Activated effector memory CD4-positive, alpha-beta T cell treated with anti-CD3 and anti-CD28 coated beads, Interleukin-2, amount 50 U/mL, for 16 hours (primary cell): ENCODE results near the gene NECAB2.
"Not testable (repeated sequence)": the region's sequence is repeated elsewhere in the genome, so short reads cannot be mapped to it uniquely, and the experiment has no call there.

ENCODE experiments used
- DNase-seq: peaks from one replicate; pipeline ENCODE4 v3.0.0-alpha.2; 2020

Gene NECAB2

GRCh38 chr16:83936581-83937165 is 31.4 kb upstream of the NECAB2 start:
- DNase-seq, result no peak

GRCh38 chr16:83937267-83937666 is 30.8 kb upstream of the NECAB2 start:
- DNase-seq, result no peak

GRCh38 chr16:83937922-83938885 is 29.8 kb upstream of the NECAB2 start:
- DNase-seq, result no peak

DNA sequence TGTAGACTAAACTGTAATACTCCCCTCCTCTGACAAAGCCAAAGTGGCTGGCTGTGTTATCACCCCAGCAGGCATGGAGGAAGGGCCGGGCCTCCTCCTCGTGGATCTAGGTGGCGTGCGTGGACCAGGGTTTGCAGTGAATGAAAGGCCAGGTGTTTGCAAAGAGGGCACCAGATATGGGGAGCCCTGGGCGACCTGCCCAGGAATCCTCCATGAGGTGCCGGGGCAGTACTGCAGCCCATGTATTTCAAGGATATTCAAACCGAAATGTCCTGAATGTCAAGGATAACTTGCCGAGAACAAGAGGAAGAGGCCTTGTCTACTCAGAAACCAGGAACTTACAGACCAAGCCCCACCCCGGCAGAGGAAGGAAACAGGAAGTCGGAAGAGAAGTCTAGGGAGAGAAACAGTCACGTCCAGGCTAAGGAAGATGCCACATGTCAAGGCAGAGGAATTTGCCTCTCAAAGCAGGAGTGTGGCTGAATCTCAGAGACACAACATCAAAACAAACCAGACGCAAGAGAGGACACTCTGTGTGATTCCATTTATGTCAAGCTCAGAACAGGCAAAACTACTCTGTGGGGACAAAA is 28.7 kb upstream of the NECAB2 start:
- DNase-seq, result no peak

GRCh38 chr16:83940119-83940518 is 27.9 kb upstream of the NECAB2 start:
- DNase-seq, result no peak

DNA sequence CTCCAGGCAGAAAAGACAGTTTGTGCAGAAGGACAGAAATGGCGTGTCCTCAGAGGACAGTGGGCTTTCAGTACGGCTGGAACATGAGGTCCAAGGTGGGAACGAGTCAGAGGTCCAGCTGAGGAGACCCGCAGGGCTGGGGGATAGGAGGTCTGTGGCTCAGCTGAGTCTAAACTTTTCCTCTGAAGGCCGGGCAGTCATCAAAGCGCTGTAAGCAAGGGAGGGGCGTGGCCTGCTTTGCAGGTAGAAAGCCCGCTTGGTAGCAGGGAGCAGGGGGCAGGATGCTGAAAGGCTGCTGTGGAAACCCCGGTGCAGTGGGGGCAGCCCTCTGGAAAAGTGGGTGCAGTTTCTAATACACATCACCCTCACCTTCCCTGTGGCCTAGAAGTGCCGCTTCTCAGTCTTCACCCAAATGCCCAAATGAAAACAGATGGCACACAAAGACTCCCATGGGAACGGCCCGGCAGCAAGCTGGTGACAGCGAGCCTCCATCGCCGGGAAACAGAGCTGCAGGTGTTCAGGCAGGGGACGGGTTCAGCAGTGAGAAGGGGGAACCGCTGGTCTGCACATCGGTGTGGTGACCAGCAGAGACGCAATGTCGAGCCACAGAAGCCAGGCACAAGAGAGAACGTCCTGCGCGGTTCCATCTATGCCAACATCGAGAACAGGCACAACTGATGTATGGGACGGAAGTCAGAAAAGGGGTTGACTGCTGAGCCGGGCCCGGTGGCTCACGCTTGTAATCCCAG is 27.2 kb upstream of the NECAB2 start:
- DNase-seq, result no peak

DNA sequence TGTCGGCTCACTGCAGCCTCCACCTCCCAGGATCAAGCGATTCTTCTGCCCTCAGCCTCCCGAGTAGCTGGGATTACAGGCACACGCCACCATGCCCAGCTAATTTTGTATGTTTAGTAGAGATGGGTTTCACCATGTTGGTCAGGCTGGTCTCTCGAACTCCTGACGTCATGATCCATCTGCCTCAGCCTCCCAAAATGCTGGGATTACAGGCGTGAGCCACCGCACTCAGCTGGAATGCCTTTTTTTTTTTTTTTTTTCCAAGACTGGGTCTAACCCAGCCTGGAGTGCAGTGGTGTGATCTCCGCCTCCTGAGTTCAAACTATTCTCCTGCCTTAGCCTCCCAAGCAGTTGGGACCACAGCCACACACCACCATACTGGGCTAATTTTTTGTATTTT is 26.5 kb upstream of the NECAB2 start:
- DNase-seq, result not testable (repeated sequence)

- DNase-seq, result no peak
Observed at GRCh38 chr16:83942074-83942473, 26.0 kb upstream of the NECAB2 start.

DNA sequence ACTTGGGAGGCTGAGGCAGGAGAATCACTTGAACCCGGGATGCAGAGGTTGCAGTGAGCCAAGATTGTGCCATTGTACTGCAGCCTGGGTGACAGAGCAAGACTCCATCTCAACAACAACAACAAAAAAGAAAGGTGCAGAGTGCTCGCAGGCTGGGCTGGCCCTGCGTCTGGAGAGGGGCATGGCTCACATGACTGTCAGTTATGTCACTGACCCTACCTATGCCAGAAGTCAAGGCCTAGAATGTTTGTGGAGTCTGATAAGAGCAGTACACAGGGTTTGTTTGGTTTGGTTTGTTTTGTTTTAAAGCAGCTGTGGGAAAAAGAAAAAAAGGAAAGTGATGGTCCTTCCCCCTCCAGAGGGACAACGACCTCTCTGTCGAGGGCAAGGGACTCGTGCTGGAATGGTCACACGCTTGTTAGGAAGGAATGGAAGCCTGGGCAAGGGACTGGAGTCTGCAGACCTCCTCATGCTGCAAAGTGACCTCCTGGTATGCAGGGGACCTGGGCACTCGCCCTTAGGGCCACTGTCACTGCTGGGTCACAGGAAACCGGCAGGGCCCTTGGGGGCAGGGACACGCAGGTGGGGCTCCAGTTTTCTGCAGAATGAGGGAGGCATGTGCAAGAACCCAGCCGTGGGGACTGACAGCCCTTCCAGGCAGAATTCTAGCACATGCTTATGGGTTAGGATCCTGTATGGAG is 25.1 kb upstream of the NECAB2 start:
- no peak for DNase-seq

GRCh38 chr16:83943516-83944050 is 24.5 kb upstream of the NECAB2 start:
- no peak for DNase-seq

DNA sequence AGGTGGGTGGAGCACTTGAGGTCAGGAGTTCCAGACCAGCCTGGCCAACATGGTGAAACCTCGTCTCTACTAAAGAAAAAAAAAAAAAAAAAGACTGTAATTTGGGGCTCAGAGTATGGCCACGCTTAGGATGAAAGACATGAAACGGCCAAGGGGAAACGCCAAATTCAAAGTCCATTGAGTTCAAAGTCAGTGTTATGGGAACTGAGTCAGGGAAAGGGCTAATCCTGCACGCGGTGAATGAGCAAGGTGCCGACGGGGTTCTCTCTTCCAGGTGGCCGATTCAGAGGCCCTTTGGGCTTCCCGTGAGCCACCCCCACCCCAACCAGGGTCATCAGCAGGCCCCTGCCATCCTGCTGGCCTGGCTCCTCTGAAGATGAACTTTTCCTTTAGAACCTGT is 22.5 kb upstream of the NECAB2 start:
- DNase-seq, result no peak

GRCh38 chr16:83946154-83946780 is 21.8 kb upstream of the NECAB2 start:
- no peak for DNase-seq

DNA sequence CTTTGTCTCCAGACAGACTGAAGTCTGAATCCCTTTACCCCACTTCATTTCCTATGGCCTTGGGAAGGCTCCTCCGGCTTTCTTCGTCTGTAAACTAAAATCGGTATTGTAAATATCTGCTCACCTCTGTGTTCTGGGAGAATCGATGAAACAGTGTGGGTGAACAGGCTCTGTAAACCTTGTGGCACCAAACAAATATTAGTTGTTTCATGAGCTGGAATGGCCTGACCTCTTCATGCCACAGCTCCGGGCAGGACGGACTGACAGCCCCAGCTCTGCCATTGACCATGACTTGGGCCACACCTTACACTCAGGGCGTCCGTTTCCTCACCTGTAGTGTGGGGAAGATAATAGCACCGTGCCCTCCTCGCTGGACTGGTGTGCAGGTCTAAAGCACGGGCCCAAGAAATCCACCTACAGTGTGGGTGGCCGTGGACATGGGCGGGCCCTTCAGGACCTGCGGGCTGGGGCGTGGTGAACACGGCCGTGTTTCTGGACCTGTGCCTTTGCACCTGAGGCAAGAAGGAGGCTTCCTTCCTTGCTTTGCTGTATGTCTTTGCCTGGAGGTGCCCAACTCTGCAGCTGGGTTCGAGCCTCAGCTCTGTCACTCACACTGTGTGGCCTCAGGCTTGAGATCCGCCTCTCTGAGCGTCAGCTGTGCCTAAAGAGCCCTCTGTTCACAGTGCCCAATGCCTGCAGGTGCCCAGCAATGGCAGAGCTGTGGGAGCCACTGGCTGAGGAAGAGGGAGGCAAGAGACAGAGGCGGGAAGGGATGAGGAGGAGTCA is 21.1 kb upstream of the NECAB2 start:
- DNase-seq, result no peak

DNA sequence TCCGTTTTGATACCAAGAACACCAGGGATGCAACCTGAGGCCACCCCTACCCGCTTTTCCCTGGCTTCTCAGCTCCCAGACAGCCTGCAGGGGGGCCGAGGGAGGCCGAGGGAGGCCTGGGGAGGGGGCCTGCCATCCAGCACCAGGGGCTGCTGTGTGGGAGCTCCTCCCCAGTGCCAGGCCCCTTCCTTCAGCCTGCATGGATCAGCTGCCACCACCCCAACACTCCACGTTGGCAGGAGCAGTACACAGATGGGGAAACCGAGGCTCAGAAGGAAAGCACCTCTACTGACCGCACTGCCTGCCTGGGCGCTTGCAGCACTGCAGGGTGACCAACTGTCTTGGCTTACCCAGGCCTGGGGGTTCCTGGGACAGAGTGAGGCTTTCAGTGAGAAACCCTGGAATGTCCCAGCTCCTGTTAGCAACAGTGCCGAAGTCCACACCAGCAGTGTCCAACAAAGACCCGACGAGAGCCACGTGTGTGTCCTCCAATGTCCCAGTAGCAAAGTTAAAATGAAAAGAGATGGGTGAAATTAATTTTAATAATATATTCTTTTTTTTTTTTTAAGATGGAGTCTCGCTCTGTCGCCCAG is 20.3 kb upstream of the NECAB2 start:
- no peak for DNase-seq

GRCh38 chr16:83948914-83949723 is 18.9 kb upstream of the NECAB2 start:
- no peak for DNase-seq

DNA sequence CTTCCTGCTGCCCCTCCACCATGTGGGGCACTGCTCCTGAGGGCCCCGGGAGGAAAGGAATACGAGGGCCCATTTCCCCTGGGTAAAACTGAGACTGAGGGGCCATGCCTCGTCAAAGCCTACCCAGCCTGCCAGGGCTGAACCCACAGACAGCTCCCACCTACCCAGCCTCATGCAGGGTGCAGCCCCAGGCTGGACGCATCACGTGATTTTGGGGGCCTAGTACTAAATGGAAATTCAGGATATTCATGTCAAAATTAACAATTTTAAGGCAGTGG is 18.4 kb upstream of the NECAB2 start:
- no peak for DNase-seq

GRCh38 chr16:83950862-83951399 is 17.1 kb upstream of the NECAB2 start:
- not testable (repeated sequence) for DNase-seq

GRCh38 chr16:83951544-83951943 is 16.5 kb upstream of the NECAB2 start:
- DNase-seq, result no peak

GRCh38 chr16:83952587-83952939 is 15.5 kb upstream of the NECAB2 start:
- DNase-seq, result no peak
